ENCODE results near the gene GABBR1.
A peak's percentile ranks its signal among the peaks of the same experiment; 100 is the strongest.

GABBR1 gene

GRCh38 chr6:29596381-29596900 lies 36.5 kb downstream of the GABBR1 start:
- Mint-ChIP-seq H3K27ac (no peak overlapping the region), H3K4me1 (no peaks in the 10 kb centered on the region), H3K4me3 (no peak overlapping the region), H3K27me3 (peaks cover 13% of the 10 kb centered on the region), H3K9me3 (no peaks in the 10 kb centered on the region), H3K36me3 (no peaks in the 10 kb centered on the region)
- no peak for DNase-seq
- CTCF ChIA-PET: interaction anchor here (1.2 kb wide), 1 partner anchor 57 kb away, joined by 3 read pairs; no protein-coding TSS in a partner anchor

GRCh38 chr6:29593199-29593855 lies 39.7 kb downstream of the GABBR1 start:
- no peaks in the 10 kb centered on the region for H3K36me3 Mint-ChIP-seq
- CTCF ChIA-PET: interaction anchor here (0.6 to 0.7 kb wide), 2 partner anchors 116 to 245 kb away, joined by 3 read pairs; no protein-coding TSS in a partner anchor
- peaks cover 21% of the 10 kb centered on the region for H3K27me3 Mint-ChIP-seq
- no peak overlapping the region for H3K27ac Mint-ChIP-seq
- H3K4me1 Mint-ChIP-seq: no peaks in the 10 kb centered on the region
- no peak overlapping the region for H3K4me3 Mint-ChIP-seq
- no peak for DNase-seq
- no peaks in the 10 kb centered on the region for H3K9me3 Mint-ChIP-seq

DNA sequence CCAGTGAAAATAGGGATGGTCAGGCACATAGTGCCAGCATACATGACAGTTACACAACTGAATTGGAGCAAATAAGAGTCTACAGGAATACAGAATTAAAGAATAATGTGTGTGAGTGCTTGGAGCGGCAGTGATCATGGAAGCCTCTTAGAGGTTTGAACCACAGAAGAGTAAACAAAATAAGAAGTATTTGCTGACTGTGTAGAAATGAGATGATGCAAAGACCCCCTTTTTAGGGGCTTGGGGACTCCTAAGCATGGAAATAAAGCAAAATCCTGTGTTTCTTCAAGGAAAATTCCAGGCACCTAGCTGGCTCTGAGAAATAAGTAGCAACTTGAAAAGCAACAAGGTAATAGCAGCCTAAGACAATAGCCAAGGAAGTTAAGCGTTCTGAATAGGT lies 41.3 kb downstream of the GABBR1 start:
- no peak overlapping the region for H3K27ac Mint-ChIP-seq
- H3K4me3 Mint-ChIP-seq: no peak overlapping the region
- H3K9me3 Mint-ChIP-seq: no peaks in the 10 kb centered on the region
- no peaks in the 10 kb centered on the region for H3K4me1 Mint-ChIP-seq
- H3K27me3 Mint-ChIP-seq: peaks cover 32% of the 10 kb centered on the region
- no peaks in the 10 kb centered on the region for H3K36me3 Mint-ChIP-seq
- no peak for DNase-seq
- CTCF ChIA-PET: no interaction called here

- Mint-ChIP-seq H3K27ac (no peak overlapping the region), H3K27me3 (peaks cover 36% of the 10 kb centered on the region), H3K36me3 (no peaks in the 10 kb centered on the region), H3K9me3 (no peaks in the 10 kb centered on the region), H3K4me3 (no peak overlapping the region), H3K4me1 (no peaks in the 10 kb centered on the region)
- DNase-seq: no peak
- CTCF ChIA-PET: interaction anchor here (1.4 kb wide), 1 partner anchor 31 kb away, joined by 4 read pairs; the partner anchor contains the start of gene UBD
Observed at GRCh38 chr6:29590218-29590808, 42.7 kb downstream of the GABBR1 start.

DNA sequence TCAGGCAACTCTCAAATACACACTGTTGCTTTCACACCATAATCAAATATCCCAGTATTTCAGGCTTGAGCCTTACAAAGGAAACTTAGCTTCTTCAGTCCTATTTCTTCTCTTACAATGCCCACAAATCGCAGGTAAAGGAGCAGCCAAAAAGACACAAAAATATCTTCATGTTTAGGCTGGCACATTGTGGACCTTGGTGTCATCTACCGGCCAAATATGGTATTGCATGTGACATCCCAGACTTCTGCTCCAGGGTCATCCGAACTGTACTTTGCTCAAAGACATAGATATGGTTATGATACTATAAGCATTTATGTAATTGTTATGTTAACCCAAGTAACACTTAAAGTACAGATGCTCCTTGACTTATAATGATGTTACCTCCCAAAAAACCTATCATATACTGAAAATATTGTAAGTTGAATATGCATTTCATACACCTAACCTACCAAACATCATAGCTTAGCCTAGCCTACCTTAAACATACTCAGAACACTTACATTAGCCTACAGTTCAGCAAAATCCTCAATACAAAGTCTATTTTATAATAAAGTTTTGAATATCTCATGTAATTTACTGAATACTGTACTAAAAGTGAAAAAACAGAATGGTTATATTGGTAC lies 43.4 kb downstream of the GABBR1 start:
- Mint-ChIP-seq H3K9me3 (no peaks in the 10 kb centered on the region), H3K27me3 (peaks cover 36% of the 10 kb centered on the region)

DNA sequence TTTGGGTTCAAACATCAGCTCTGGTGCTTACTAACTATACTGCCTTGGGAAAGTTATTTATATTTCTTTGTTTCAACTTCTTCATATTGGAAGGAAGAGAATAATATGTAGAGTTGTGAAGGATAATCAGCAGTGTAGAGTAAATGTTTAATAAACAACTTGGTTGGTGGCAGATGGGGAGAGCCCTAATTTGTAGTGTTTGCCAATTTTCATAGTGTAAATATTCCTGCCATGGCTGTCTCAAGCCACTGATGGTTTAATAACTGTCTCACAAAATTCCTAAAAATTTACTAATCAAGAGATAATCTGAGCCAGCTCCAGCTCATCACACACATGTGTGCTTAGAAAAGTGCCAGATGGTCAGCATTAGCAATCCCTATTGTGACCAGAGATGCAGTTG lies 48.2 kb downstream of the GABBR1 start, which contains the start of gene OR2H2:
OR2H2 (plus strand) TSS at position 301 of the 400 bp plus-strand sequence. CDS start 2,824 bp downstream, outside the sequence.
- Mint-ChIP-seq H3K9me3 (no peaks in the 10 kb centered on the region), H3K4me3 (no peak within 1 kb of the TSS), H3K27me3 (peaks cover 31% of the 10 kb centered on the region), H3K36me3 (no peaks in the 10 kb centered on the region), H3K4me1 (no peaks in the 10 kb centered on the region), H3K27ac (no peak within 1 kb of the TSS)
- DNase-seq: no peak
- CTCF ChIA-PET: interaction anchor here (0.9 kb wide), 1 partner anchor 97 kb away, joined by 3 read pairs; no protein-coding TSS in a partner anchor

More for the DNA sequence above, 43.4 kb downstream of the GABBR1 start:
- no peak overlapping the region for H3K27ac Mint-ChIP-seq
- no peaks in the 10 kb centered on the region for H3K4me1 Mint-ChIP-seq
- no peak overlapping the region for H3K4me3 Mint-ChIP-seq
- H3K36me3 Mint-ChIP-seq: no peaks in the 10 kb centered on the region
- DNase-seq: peak; percentile 67
- CTCF ChIA-PET: interaction anchor here (1.4 kb wide), 1 partner anchor 31 kb away, joined by 4 read pairs; the partner anchor contains the start of gene UBD

- Mint-ChIP-seq H3K36me3 (no peaks in the 10 kb centered on the region), H3K4me1 (no peaks in the 10 kb centered on the region), H3K27ac (no peak overlapping the region), H3K27me3 (peaks cover 35% of the 10 kb centered on the region), H3K4me3 (no peak overlapping the region), H3K9me3 (no peaks in the 10 kb centered on the region)
- CTCF ChIA-PET: no interaction called here
- no peak for DNase-seq
Observed at GRCh38 chr6:29577544-29577943, 55.4 kb downstream of the GABBR1 start.

DNA sequence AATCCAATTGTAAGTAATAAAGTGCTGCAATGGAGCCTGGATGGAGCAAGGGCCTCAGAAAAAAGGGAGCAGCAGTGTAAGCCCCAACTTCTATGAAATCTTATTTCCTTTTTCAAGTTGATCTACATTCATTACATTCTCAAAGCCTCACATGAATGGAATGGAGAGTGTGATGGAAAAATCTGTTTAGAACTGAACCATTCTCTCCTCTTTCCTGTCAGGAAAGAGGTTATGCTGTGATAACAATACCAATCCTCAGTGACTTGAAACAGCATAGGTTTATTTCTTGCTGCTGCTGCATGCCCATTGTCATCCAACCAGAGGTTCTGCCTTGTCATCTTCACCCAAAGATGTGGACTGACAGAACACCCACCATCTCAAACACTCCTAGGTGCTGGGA lies 56.9 kb downstream of the GABBR1 start:
- no peaks in the 10 kb centered on the region for H3K9me3 Mint-ChIP-seq
- DNase-seq: no peak
- no peak overlapping the region for H3K4me3 Mint-ChIP-seq
- H3K4me1 Mint-ChIP-seq: no peaks in the 10 kb centered on the region
- CTCF ChIA-PET: no interaction called here
- no peak overlapping the region for H3K27ac Mint-ChIP-seq
- H3K36me3 Mint-ChIP-seq: no peaks in the 10 kb centered on the region
- peaks cover 34% of the 10 kb centered on the region for H3K27me3 Mint-ChIP-seq

GRCh38 chr6:29567991-29568390 lies 65.0 kb downstream of the GABBR1 start:
- H3K27ac Mint-ChIP-seq: no peak overlapping the region
- no peaks in the 10 kb centered on the region for H3K9me3 Mint-ChIP-seq
- no peak for DNase-seq
- CTCF ChIA-PET: no interaction called here
- H3K4me3 Mint-ChIP-seq: no peak overlapping the region
- peaks cover 17% of the 10 kb centered on the region for H3K27me3 Mint-ChIP-seq
- H3K36me3 Mint-ChIP-seq: no peaks in the 10 kb centered on the region
- H3K4me1 Mint-ChIP-seq: peaks cover 3% of the 10 kb centered on the region

GRCh38 chr6:29567541-29567940 lies 65.4 kb downstream of the GABBR1 start:
- H3K9me3 Mint-ChIP-seq: no peaks in the 10 kb centered on the region
- no peak overlapping the region for H3K4me3 Mint-ChIP-seq
- H3K4me1 Mint-ChIP-seq: peaks cover 3% of the 10 kb centered on the region
- no peak for DNase-seq
- H3K27ac Mint-ChIP-seq: no peak overlapping the region
- peaks cover 17% of the 10 kb centered on the region for H3K27me3 Mint-ChIP-seq
- CTCF ChIA-PET: no interaction called here
- H3K36me3 Mint-ChIP-seq: no peaks in the 10 kb centered on the region

DNA sequence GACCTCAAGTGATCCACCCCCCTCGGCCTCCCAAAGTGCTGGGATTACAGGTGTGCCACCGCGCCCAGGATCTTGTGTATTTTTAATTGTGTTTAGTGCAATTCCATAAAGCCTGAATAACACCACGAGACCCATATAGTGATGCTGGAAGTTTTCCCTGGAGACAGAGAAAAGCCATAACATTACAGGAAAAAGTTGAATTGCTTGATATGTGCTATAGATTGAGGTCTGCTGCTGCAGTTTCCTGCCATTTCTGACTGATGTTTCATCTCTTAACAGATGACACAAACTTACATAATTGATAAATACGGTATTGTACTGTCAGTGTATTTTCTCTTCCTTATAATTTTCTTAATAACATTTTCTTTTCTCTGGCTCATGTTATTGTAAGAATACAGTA lies 66.1 kb downstream of the GABBR1 start:
- Mint-ChIP-seq H3K27ac (no peak overlapping the region), H3K9me3 (no peaks in the 10 kb centered on the region), H3K4me1 (peaks cover 3% of the 10 kb centered on the region), H3K27me3 (peaks cover 14% of the 10 kb centered on the region), H3K4me3 (no peak overlapping the region), H3K36me3 (no peaks in the 10 kb centered on the region)
- CTCF ChIA-PET: no interaction called here
- DNase-seq: no peak

GRCh38 chr6:29564875-29565274 lies 68.1 kb downstream of the GABBR1 start:
- Mint-ChIP-seq H3K27ac (no peak overlapping the region), H3K36me3 (no peaks in the 10 kb centered on the region), H3K27me3 (peaks cover 19% of the 10 kb centered on the region), H3K4me1 (peaks cover 3% of the 10 kb centered on the region), H3K9me3 (no peaks in the 10 kb centered on the region), H3K4me3 (no peak overlapping the region)
- CTCF ChIA-PET: no interaction called here
- no peak for DNase-seq

DNA sequence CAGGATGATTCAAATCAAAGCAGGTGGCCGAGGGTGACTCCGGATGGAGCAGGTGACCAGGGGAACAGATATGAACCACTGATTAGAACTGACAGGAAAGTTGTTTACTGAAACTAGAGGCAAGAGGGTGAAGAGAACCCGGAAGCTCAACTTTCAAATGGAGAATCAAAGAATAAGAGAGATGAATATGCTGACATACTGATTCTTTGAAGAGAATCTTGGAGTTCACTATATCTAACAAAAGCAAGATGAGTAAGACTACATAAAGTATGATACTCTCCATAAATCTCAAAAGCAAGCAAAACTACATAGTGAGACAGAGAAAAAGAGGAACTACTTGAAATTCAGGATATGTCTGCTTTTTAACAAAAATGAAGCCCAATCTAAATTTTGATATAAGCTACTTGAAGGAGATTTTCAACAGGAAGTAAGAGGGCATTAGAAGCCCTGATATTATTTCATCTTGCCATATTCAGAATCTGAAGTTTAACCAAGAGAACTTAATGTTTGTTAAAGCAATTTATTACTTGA lies 69.5 kb downstream of the GABBR1 start:
- DNase-seq: no peak
- peaks cover 3% of the 10 kb centered on the region for H3K4me1 Mint-ChIP-seq
- H3K27ac Mint-ChIP-seq: no peak overlapping the region
- no peak overlapping the region for H3K4me3 Mint-ChIP-seq
- H3K9me3 Mint-ChIP-seq: no peaks in the 10 kb centered on the region
- peaks cover 24% of the 10 kb centered on the region for H3K27me3 Mint-ChIP-seq
- no peaks in the 10 kb centered on the region for H3K36me3 Mint-ChIP-seq
- CTCF ChIA-PET: no interaction called here

DNA sequence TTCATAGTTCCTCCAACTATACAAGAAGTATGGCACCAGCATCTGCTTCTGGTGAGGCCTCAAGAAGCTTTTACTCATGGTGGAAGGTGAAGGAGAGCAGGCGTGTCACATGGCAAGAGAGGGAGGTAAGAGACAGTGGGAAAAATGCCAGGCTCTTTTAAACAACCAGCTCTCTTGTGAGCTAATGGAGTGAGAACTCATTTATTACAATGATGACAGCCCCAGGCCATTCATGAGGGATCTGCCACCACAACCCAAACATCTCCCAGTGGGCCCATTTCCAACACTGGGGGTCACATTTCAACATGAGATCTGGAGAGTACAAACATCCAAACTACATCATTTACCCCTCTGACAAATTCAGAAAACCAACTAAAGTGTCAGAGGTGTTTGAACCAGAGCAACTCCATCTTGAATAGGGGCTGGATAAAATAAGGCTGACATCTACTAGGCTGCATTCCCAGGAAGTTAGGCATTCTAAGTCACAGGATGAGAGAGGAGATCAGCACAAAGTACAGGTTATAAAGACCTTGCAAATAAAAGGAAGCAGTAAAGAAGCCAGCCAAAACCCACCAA lies 71.3 kb downstream of the GABBR1 start:
- DNase-seq: no peak
- CTCF ChIA-PET: no interaction called here
- H3K27me3 Mint-ChIP-seq: peaks cover 23% of the 10 kb centered on the region

More for the DNA sequence above, 71.3 kb downstream of the GABBR1 start:
- Mint-ChIP-seq H3K4me1 (peaks cover 3% of the 10 kb centered on the region), H3K27ac (no peak overlapping the region), H3K9me3 (no peaks in the 10 kb centered on the region), H3K36me3 (no peaks in the 10 kb centered on the region), H3K4me3 (no peak overlapping the region)
